ENCODE results near the gene ST7. TPM values are rescaled to one million over a fixed set of nuclear protein-coding genes. Genes with fewer than 3 reads are reported as not detected.

The ST7 gene
- total RNA-seq, 2 experiments from 2014 or later: 9.6 to 10.7 TPM

GRCh38 chr7:117041822-117042221 lies 88.5 kb downstream of the ST7 start:
- no peaks in the 10 kb centered on the region for H3K4me1 ChIP-seq (ENCODE audit: insufficient read depth, low read length, poor library complexity, severe bottlenecking)
- H3K9me3 ChIP-seq (ENCODE audit: low read length): no peaks in the 10 kb centered on the region
- no peak overlapping the region for H3K4me2 ChIP-seq (ENCODE audit: low read length)
- H3K36me3 ChIP-seq (ENCODE audit: insufficient read depth, low read length): no peaks in the 10 kb centered on the region
- no peaks in the 10 kb centered on the region; the same call in 1 of the 2 replicates for H4K20me1 ChIP-seq (ENCODE audit: insufficient read depth, low read length)
- no peaks in the 10 kb centered on the region for H3K79me2 ChIP-seq (ENCODE audit: insufficient read depth, low read depth, low read length)
- H3K9me2 ChIP-seq (ENCODE audit: insufficient read depth, low read length): no peaks in the 10 kb centered on the region
- H2AFZ ChIP-seq (ENCODE audit: low read length): no peak overlapping the region
- no peak for DNase-seq (ENCODE audit: low spot score)
- H3K4me3 ChIP-seq (ENCODE audit: low read depth, low read length, poor library complexity, severe bottlenecking): no peak overlapping the region
- intact Hi-C loops (cut with micrococcal nuclease; ENCODE audit: unreplicated experiment): no loop called here
- POLR2A ChIA-PET: no interaction called here
- no TSS peak for BruUV-seq (replicated peaks)
- TF ChIP-seq CTCF (conservative IDR thresholded peaks at IDR 0.05; ENCODE audit: low read length) (no peak), EZH2phosphoT487 (IDR thresholded peaks at IDR 0.05; ENCODE audit: borderline replicate concordance, low read depth, low read length) (no peak)
- CTCF ChIA-PET (ENCODE audit: unreplicated experiment): no interaction called here
- no peak overlapping the region for H3K27ac ChIP-seq (ENCODE audit: low read depth, low read length, poor library complexity, severe bottlenecking)

- no peak for DNase-seq (ENCODE audit: low spot score)
- H3K79me2 ChIP-seq (ENCODE audit: insufficient read depth, low read depth, low read length): no peaks in the 10 kb centered on the region
- H3K4me2 ChIP-seq (ENCODE audit: low read length): no peak overlapping the region
- TF ChIP-seq CTCF (conservative IDR thresholded peaks at IDR 0.05; ENCODE audit: low read length): no peak
- no peak for TF ChIP-seq EZH2phosphoT487 (IDR thresholded peaks at IDR 0.05; ENCODE audit: borderline replicate concordance, low read depth, low read length)
- no peak overlapping the region for H2AFZ ChIP-seq (ENCODE audit: low read length)
- H3K36me3 ChIP-seq (ENCODE audit: insufficient read depth, low read length): no peaks in the 10 kb centered on the region
- no TSS peak for BruUV-seq (replicated peaks)
- H3K9me3 ChIP-seq (ENCODE audit: low read length): no peaks in the 10 kb centered on the region
- ChIA-PET POLR2A (no interaction called here), CTCF (ENCODE audit: unreplicated experiment) (no interaction called here)
- intact Hi-C loops (cut with micrococcal nuclease; ENCODE audit: unreplicated experiment): no loop called here
- no peak overlapping the region for H3K27ac ChIP-seq (ENCODE audit: low read depth, low read length, poor library complexity, severe bottlenecking)
- no peak overlapping the region for H3K4me3 ChIP-seq (ENCODE audit: low read depth, low read length, poor library complexity, severe bottlenecking)
- H3K9me2 ChIP-seq (ENCODE audit: insufficient read depth, low read length): no peaks in the 10 kb centered on the region
- H3K4me1 ChIP-seq (ENCODE audit: insufficient read depth, low read length, poor library complexity, severe bottlenecking): no peaks in the 10 kb centered on the region
- no peaks in the 10 kb centered on the region; the same call in 1 of the 2 replicates for H4K20me1 ChIP-seq (ENCODE audit: insufficient read depth, low read length)
Measured at GRCh38 chr7:117043108-117043825, 90.0 kb downstream of the ST7 start.

- intact Hi-C loops (cut with micrococcal nuclease; ENCODE audit: unreplicated experiment): no loop called here
- Histone ChIP-seq H3K36me3 (ENCODE audit: insufficient read depth, low read length) (no peaks in the 10 kb centered on the region), H3K9me2 (ENCODE audit: insufficient read depth, low read length) (no peaks in the 10 kb centered on the region), H3K27ac (ENCODE audit: low read depth, low read length, poor library complexity, severe bottlenecking) (no peak overlapping the region), H3K9me3 (ENCODE audit: low read length) (no peaks in the 10 kb centered on the region), H3K4me3 (ENCODE audit: low read depth, low read length, poor library complexity, severe bottlenecking) (no peak overlapping the region), H3K4me1 (ENCODE audit: insufficient read depth, low read length, poor library complexity, severe bottlenecking) (no peaks in the 10 kb centered on the region), H3K4me2 (ENCODE audit: low read length) (no peak overlapping the region), H3K79me2 (ENCODE audit: insufficient read depth, low read depth, low read length) (no peaks in the 10 kb centered on the region), H2AFZ (ENCODE audit: low read length) (no peak overlapping the region), H4K20me1 (ENCODE audit: insufficient read depth, low read length) (no peaks in the 10 kb centered on the region; the same call in 1 of the 2 replicates)
- BruUV-seq (replicated peaks): no TSS peak
- TF ChIP-seq CTCF (conservative IDR thresholded peaks at IDR 0.05; ENCODE audit: low read length) (no peak), EZH2phosphoT487 (IDR thresholded peaks at IDR 0.05; ENCODE audit: borderline replicate concordance, low read depth, low read length) (no peak)
- CTCF ChIA-PET (ENCODE audit: unreplicated experiment): no interaction called here
- DNase-seq (ENCODE audit: low spot score): no peak
- POLR2A ChIA-PET: no interaction called here
Measured at GRCh38 chr7:117044664-117045063, 91.4 kb downstream of the ST7 start.

All from OCI-LY7 (cell line).